Measurements from ENCODE around the gene PPP1R14C.
"Not testable (repeated sequence)": the region's sequence is repeated elsewhere in the genome, so short reads cannot be mapped to it uniquely, and the experiment has no call there.

PPP1R14C gene

GRCh38 chr6:150172929-150173328 is 30.1 kb downstream of the PPP1R14C start:
- DNase-seq: no peak

- DNase-seq: no peak
Observed at GRCh38 chr6:150175586-150176151, 32.8 kb downstream of the PPP1R14C start.

GRCh38 chr6:150176152-150176551 is 33.3 kb downstream of the PPP1R14C start:
- no peak for DNase-seq

DNA sequence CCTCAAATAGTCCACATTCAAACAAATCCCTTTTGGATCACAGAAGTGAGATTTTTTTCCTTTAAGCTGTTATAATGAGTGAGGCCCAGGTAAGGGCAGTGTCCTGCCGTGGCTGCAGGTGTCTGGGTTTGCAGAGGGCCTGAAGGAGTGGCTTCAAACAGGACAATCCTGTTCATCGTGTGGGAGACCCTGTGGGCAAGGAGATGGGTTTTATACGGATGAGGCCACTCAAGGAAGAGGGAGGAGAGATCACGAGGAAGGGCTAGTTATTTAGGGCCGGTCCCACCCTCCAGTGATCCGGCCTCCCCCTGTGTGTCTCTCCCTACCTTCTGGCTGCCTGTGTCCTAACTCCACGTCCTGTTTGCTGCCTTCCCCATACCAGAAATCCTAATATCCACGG is 33.8 kb downstream of the PPP1R14C start:
- DNase-seq: no peak

DNA sequence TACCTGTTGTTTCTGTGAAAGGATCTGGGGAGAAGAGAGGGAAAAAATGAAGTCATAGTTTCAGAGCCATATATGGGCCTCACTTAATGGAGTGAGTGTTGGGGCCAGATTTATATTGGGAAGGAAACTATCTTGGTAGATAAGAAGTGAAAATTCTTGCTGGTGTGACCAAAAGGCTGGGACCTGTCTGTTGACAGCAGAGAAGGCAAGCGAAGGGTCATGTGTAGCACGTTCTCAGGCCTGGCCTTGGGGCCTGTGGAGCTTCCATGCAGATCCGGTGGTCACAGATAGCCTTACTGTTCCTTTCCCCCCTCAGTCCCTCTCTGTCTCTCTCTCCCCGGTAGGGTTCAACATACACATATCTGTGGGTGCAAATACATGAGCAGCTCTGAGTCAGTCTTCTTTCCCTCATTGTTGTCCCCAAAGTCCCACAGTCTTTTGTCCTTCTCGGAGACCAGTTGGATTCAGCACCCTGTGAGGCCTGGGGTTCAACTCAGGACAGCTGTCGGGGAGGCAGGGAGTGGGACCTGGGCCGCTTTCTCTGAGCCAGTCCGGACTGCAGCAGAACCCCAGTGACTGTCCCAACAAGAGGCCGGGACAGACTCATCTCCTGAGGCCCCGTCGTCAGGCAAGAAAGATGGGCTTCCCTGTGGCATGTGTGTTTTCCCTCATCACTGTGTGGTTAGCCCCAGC is 34.6 kb downstream of the PPP1R14C start:
- DNase-seq: no peak

- DNase-seq: no peak
Observed at GRCh38 chr6:150177952-150178520, 35.2 kb downstream of the PPP1R14C start.

GRCh38 chr6:150179030-150179429 is 36.2 kb downstream of the PPP1R14C start:
- DNase-seq: no peak

GRCh38 chr6:150179907-150180424 is 37.1 kb downstream of the PPP1R14C start:
- DNase-seq: not testable (repeated sequence)

DNA sequence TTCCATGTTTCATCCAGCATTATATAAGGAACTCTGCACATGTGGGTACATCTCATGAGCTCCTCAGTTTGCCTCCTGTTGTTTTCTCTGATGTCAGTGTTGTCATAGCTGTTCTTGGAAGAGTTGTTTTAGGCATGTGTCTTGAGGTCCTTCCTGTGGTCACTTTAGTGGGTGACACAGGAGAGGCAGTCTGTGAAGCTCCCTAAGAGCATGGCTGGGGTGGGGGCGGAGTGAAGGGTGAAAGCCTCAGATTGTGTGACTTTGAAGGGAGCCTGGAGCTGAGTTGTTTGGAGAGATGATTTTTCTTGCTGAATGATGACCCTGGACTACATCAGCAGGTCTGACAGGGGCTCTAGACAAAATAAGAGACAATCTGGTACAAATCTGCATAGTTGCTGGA is 37.7 kb downstream of the PPP1R14C start:
- DNase-seq: no peak

GRCh38 chr6:150182460-150183078 is 39.7 kb downstream of the PPP1R14C start:
- no peak for DNase-seq

GRCh38 chr6:150183105-150183504 is 40.3 kb downstream of the PPP1R14C start:
- DNase-seq: no peak

GRCh38 chr6:150183966-150184365 is 41.1 kb downstream of the PPP1R14C start:
- DNase-seq: no peak

- DNase-seq: no peak
Observed at GRCh38 chr6:150184850-150185731, 42.2 kb downstream of the PPP1R14C start.

DNA sequence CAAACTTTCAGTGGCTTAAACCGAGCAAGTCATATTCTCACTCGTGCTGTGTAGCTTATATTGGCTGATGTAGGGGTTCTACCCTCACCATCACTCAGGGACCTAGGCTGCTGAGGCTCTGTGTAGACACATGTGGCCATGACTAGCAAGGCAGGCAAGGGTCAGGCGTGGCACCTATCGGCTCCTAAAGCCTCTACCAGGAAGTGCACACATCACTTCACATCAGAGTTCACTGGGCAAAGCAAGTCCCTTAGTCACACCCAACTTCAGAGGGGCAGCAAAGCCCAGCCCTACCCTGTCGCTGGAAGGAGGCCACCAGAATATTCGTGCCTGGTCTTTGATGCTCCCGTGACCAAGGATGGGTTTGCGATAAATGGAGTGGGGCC is 42.9 kb downstream of the PPP1R14C start:
- DNase-seq: no peak

GRCh38 chr6:150186129-150186898 is 43.5 kb downstream of the PPP1R14C start:
- no peak for DNase-seq

DNA sequence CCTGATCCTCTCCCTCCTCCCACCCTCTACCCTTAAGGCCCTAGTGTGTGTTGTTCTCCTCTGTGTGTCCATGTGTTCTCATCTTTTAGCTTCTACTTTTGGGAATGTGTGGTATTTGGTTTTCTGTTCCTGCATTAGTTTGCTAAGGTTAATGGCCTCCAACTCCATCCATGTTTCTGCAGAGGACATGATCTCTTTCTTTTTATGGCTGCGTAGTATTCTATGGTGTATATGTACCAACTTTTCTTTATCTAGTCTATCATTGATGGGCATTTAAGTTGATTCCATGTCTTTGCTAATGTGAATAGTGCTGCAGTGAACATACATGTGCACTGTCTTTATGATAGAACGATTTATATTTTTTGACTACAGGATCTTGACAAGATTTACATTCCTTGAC is 44.6 kb downstream of the PPP1R14C start:
- not testable (repeated sequence) for DNase-seq

- no peak for DNase-seq
Observed at GRCh38 chr6:150189122-150189521, 46.3 kb downstream of the PPP1R14C start.

DNA sequence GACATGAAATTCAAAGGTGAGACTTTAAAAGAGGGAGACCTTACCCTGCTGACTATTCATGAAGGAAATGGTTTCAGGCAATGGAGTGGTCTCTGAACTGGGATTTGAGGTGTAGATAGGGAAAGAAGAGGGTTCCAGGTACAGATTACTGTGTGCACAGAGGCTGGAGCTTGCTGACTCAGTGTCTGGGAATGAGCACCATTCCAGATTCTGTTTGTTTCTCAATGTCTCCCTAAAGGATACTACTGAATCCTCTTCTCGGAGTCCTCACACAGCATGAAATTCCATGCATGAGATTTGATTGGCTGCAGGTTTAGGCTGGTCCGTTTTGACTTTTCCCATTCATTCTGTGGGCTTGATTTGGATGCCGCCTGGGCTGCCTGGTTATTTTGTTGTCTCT is 49.0 kb downstream of the PPP1R14C start:
- DNase-seq: no peak

- DNase-seq: no peak
Observed at GRCh38 chr6:150194195-150194594, 51.4 kb downstream of the PPP1R14C start.

DNA sequence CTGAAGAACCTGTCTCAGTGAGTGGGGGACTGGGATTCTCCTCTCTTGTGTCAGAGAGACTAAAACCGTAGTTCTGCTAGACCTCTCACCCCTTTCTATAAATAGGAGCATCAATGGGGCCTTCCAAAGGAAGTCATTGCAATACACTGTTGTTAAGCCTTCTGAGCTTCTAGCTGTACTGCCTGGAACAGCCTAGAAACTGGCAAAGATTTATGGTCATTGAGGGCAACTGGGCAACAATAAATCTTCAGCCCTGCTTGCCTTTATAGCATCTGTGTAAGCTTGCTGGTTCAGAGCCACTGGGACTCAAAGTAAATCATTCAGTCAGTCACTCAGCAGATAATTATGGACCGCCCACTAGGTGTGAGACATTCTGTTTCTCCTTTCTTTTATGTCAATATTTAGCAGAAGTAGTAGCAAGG is 53.2 kb downstream of the PPP1R14C start:
- no peak for DNase-seq

DNA sequence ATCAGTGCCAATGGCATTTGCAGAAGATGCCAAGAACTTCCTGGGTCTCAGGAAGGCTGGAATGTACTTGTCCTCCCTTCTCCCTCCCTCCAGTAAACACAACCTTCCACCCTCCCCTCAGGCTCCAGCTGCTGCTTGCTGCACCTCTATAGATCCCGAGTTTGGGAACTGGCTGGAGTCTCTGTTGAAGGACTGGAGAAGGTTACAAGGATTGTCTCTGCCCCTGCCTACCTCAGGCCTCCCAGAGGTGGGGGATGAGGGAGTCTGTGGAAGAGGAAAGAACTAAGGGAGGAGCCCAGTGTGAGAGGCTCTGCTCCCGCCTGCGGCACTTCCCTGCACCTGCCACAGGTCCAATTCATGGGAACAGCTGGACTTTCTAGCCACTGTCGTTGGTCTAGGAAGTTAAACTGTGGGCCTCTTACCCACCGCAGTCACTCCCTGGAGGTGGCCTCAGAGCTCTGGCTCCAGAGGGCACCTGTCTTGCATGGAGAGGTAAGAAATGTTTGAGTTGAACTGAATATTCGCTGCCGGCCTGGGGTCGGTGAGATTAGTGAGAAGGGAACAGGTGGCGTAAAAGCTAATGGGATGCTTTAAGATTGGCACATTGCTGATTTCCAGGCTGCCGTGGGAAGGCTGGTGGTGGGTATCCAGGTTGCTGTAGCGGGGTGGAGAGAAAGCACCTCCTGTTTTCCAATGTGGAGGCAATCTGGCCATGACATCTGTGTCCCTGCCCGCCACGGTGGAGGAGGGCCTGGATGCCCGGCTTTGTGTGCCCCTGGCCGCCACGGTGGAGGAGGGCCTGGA is 54.3 kb downstream of the PPP1R14C start:
- DNase-seq: peak; percentile 56

Data from NCI-H510A treated with DMSO at 0.1 percent for 48 hours (cell line).